K562 (cell line): ENCODE results near the gene MOK. TPM values are rescaled to one million over a fixed set of nuclear protein-coding genes. Genes with fewer than 3 reads are reported as not detected.

ENCODE experiments used
- GABPA ChIP-seq: fragments of 200-800 bp; sonication (Bioruptor generic); conservative IDR thresholded peaks from 2 replicates; pipeline ENCODE4 v1.6.1; 2016; ENCODE audit warnings: low read depth, missing genetic modification characterization, missing compliant biosample characterization
- NR2F6 ChIP-seq: fragments of 450-650 bp; formaldehyde crosslinking; IDR thresholded peaks from 2 replicates; pipeline ENCODE4 v1.4.0; 2020; ENCODE audit warnings: mild to moderate bottlenecking
- PRMT5 ChIP-seq: sonication (generic); formaldehyde crosslinking; IDR thresholded peaks from 2 replicates; pipeline ENCODE4 v1.5.0; 2020; ENCODE audit warnings: missing genetic modification reagents
- SIX5 ChIP-seq, 2 experiments: IDR thresholded peaks; 2 replicates each; pipeline ENCODE4 v1.6.1; 2011; ENCODE audit warnings: low read length in 2 of 2, borderline replicate concordance in 1 of 2, low read depth in 1 of 2, mild to moderate bottlenecking in 1 of 2, moderate library complexity in 1 of 2; ENCODE audit not compliant: insufficient read depth in 1 of 2
- ZNF121 ChIP-seq: sonication (generic); formaldehyde crosslinking; conservative IDR thresholded peaks from 2 replicates; pipeline ENCODE4 v1.8.0; 2022; ENCODE audit warnings: missing genetic modification reagents
- polyA plus RNA-seq, 8 experiments: library from polyadenylated mRNA; depleted of rRNA in 4 of 8; stranded (reverse) in 5 of 8; unstranded in 3 of 8; fragments of >200 nt; fragmentation: Nextera tagmentation in 2 of 8; fragmentation: Illumina TruSeq in 1 of 8; extraction: Ambion mirVana in 2 of 8; extraction: Trizol in 1 of 8; gene quantifications; 2 replicates each; pipeline versions ENCODE4 v1.2.1 to v1.2.3, GENCODE V29; 2011 to 2014; ENCODE audit warnings: inconsistent platforms in 1 of 8, missing spikeins in 1 of 8
- total RNA-seq, 7 experiments: library from RNA; depleted of rRNA in 6 of 7; stranded (reverse); fragments of >200 nt in 6 of 7; fragmentation: Illumina TruSeq in 2 of 7; extraction: Trizol in 2 of 7; gene quantifications; 2 replicates each; pipeline versions ENCODE4 v1.2.1 to v1.2.3, GENCODE V29; 2011 to 2021; ENCODE audit warnings: low replicate concordance in 1 of 7
- TF ChIP-seq, protein P1 (sequence below): sonication (generic); formaldehyde crosslinking; IDR thresholded peaks from 2 replicates; pipeline ENCODE4 v1.8.0; 2023; ENCODE audit warnings: missing genetic modification reagents, mild to moderate bottlenecking, borderline replicate concordance
- TF ChIP-seq, protein P2 (sequence below): fragments of 450-650 bp; IDR thresholded peaks from 2 replicates; pipeline ENCODE4 v1.6.1; 2016; ENCODE audit warnings: low read depth

The MOK gene
- total and polyA plus RNA-seq, 9 of the 15 experiments (the other 6 are each of a cell fraction or from before 2014, with no cell fraction given), result 1.3 to 8.4 (median 5.3) TPM

DNA sequence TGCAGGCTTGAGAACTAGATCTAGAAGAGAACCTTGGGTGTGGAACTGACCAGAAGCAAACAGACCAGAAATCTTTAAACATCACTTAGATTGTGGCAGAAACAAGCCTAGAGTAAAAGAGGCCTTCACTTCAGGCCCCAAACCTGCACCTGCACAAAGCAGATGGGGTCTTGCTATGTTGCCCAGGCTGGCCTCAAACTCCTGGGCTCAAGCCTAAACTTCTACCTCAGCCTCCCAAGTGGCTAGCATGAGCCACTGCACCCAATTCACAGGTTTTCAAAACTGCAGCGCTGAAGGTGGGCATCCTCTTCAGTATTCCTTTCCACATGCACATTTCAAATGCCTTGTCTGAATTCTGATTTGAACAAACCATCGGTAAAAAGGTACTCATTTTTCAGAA, 19.9 kb downstream of the MOK start (continued):
- TF ChIP-seq, protein P1, sequence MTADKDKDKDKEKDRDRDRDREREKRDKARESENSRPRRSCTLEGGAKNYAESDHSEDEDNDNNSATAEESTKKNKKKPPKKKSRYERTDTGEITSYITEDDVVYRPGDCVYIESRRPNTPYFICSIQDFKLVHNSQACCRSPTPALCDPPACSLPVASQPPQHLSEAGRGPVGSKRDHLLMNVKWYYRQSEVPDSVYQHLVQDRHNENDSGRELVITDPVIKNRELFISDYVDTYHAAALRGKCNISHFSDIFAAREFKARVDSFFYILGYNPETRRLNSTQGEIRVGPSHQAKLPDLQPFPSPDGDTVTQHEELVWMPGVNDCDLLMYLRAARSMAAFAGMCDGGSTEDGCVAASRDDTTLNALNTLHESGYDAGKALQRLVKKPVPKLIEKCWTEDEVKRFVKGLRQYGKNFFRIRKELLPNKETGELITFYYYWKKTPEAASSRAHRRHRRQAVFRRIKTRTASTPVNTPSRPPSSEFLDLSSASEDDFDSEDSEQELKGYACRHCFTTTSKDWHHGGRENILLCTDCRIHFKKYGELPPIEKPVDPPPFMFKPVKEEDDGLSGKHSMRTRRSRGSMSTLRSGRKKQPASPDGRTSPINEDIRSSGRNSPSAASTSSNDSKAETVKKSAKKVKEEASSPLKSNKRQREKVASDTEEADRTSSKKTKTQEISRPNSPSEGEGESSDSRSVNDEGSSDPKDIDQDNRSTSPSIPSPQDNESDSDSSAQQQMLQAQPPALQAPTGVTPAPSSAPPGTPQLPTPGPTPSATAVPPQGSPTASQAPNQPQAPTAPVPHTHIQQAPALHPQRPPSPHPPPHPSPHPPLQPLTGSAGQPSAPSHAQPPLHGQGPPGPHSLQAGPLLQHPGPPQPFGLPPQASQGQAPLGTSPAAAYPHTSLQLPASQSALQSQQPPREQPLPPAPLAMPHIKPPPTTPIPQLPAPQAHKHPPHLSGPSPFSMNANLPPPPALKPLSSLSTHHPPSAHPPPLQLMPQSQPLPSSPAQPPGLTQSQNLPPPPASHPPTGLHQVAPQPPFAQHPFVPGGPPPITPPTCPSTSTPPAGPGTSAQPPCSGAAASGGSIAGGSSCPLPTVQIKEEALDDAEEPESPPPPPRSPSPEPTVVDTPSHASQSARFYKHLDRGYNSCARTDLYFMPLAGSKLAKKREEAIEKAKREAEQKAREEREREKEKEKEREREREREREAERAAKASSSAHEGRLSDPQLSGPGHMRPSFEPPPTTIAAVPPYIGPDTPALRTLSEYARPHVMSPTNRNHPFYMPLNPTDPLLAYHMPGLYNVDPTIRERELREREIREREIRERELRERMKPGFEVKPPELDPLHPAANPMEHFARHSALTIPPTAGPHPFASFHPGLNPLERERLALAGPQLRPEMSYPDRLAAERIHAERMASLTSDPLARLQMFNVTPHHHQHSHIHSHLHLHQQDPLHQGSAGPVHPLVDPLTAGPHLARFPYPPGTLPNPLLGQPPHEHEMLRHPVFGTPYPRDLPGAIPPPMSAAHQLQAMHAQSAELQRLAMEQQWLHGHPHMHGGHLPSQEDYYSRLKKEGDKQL (CRISPR knock-in tag), result no peak
- TF ChIP-seq SIX5 (IDR thresholded peaks at IDR 0.05; ENCODE audit: borderline replicate concordance in 1 of 2, insufficient read depth in 1 of 2, low read depth in 1 of 2, low read length in 2 of 2), result no peak
- no peak for TF ChIP-seq PRMT5 (CRISPR knock-in tag)
- TF ChIP-seq ZNF121 (CRISPR knock-in tag), result peak; percentile 95
- TF ChIP-seq, protein P2, sequence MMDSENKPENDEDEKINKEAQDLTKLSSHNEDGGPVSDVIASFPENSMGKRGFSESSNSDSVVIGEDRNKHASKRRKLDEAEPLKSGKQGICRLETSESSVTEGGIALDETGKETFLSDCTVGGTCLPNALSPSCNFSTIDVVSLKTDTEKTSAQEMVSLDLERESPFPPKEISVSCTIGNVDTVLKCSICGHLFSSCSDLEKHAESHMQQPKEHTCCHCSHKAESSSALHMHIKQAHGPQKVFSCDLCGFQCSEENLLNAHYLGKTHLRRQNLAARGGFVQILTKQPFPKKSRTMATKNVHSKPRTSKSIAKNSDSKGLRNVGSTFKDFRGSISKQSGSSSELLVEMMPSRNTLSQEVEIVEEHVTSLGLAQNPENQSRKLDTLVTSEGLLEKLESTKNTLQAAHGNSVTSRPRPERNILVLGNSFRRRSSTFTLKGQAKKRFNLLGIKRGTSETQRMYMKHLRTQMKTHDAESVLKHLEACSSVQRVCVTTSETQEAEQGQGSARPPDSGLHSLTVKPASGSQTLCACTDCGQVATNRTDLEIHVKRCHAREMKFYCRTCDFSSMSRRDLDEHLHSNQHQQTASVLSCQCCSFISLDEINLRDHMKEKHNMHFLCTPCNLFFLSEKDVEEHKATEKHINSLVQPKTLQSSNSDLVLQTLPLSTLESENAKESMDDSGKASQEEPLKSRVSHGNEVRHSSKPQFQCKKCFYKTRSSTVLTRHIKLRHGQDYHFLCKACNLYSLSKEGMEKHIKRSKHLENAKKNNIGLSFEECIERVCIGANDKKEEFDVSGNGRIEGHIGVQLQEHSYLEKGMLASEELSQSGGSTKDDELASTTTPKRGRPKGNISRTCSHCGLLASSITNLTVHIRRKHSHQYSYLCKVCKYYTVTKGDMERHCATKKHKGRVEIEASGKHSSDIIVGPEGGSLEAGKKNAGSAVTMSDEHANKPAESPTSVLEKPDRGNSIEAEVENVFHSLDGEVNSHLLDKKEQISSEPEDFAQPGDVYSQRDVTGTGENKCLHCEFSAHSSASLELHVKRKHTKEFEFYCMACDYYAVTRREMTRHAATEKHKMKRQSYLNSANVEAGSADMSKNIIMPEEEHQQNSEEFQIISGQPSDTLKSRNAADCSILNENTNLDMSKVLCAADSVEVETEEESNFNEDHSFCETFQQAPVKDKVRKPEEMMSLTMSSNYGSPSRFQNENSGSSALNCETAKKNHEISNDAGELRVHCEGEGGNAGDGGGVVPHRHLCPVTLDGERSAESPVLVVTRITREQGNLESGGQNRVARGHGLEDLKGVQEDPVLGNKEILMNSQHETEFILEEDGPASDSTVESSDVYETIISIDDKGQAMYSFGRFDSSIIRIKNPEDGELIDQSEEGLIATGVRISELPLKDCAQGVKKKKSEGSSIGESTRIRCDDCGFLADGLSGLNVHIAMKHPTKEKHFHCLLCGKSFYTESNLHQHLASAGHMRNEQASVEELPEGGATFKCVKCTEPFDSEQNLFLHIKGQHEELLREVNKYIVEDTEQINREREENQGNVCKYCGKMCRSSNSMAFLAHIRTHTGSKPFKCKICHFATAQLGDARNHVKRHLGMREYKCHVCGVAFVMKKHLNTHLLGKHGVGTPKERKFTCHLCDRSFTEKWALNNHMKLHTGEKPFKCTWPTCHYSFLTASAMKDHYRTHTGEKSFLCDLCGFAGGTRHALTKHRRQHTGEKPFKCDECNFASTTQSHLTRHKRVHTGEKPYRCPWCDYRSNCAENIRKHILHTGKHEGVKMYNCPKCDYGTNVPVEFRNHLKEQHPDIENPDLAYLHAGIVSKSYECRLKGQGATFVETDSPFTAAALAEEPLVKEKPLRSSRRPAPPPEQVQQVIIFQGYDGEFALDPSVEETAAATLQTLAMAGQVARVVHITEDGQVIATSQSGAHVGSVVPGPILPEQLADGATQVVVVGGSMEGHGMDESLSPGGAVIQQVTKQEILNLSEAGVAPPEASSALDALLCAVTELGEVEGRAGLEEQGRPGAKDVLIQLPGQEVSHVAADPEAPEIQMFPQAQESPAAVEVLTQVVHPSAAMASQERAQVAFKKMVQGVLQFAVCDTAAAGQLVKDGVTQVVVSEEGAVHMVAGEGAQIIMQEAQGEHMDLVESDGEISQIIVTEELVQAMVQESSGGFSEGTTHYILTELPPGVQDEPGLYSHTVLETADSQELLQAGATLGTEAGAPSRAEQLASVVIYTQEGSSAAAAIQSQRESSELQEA, result no peak
- no peak for TF ChIP-seq GABPA (tag)
- no peak for TF ChIP-seq NR2F6 (CRISPR knock-in tag)
- TF ChIP-seq, all 486 proteins: peak for 2
